MM.1S (cell line): Measurements from ENCODE around the gene CHD6.

Experiments used
- DNase-seq: peaks from one replicate; pipeline ENCODE4 v3.0.0-alpha.2; 2015
- H2AFZ ChIP-seq: fragments of 300-600 bp; sonication (generic); 2 replicates; pipeline ENCODE4 v1.6.0; 2016; ENCODE audit warnings: antibody characterized with exemption, low read length
- H3F3A ChIP-seq: fragments of 300-600 bp; sonication (generic); 2 replicates; pipeline ENCODE4 v1.6.1; 2016; ENCODE audit warnings: mild to moderate bottlenecking, antibody characterized with exemption, low read length, moderate library complexity, mixed read lengths; ENCODE audit not compliant: insufficient read depth
- H3K27ac ChIP-seq: fragments of 300-600 bp; sonication (generic); 2 replicates; pipeline ENCODE4 v1.5.1; 2016; ENCODE audit warnings: mild to moderate bottlenecking, low read length
- H3K27me3 ChIP-seq: fragments of 300-600 bp; sonication (generic); replicated peaks from 2 replicates; pipeline ENCODE4 v1.6.0; 2016; ENCODE audit warnings: low read length; ENCODE audit not compliant: insufficient read depth
- H3K36me3 ChIP-seq: fragments of 300-600 bp; sonication (generic); replicated peaks from 2 replicates; pipeline ENCODE4 v1.6.1; 2016; ENCODE audit warnings: mild to moderate bottlenecking, low read length, mixed read lengths; ENCODE audit not compliant: insufficient read depth
- H3K4me1 ChIP-seq: fragments of 300-600 bp; sonication (generic); 2 replicates; pipeline ENCODE4 v1.6.1; 2016; ENCODE audit warnings: low read length, mixed read lengths
- H3K4me2 ChIP-seq: fragments of 300-600 bp; sonication (generic); 2 replicates; pipeline ENCODE4 v1.6.0; 2016; ENCODE audit warnings: low read depth, low read length
- H3K4me3 ChIP-seq: fragments of 300-600 bp; sonication (generic); 2 replicates; pipeline ENCODE4 v1.5.1; 2016; ENCODE audit warnings: low read length, mixed read lengths
- H3K79me2 ChIP-seq: fragments of 300-600 bp; sonication (generic); 2 replicates; pipeline ENCODE4 v1.6.1; 2016; ENCODE audit warnings: mixed run types, low read length, mixed read lengths
- H3K9ac ChIP-seq: fragments of 300-600 bp; sonication (generic); 2 replicates; pipeline ENCODE4 v1.6.1; 2016; ENCODE audit warnings: low read length, mixed read lengths
- H3K9me2 ChIP-seq: fragments of 300-600 bp; sonication (generic); replicated peaks from 2 replicates; pipeline ENCODE4 v1.6.1; 2016; ENCODE audit warnings: mild to moderate bottlenecking, low read length, mixed read lengths; ENCODE audit not compliant: insufficient read depth
- H3K9me3 ChIP-seq: fragments of 300-600 bp; sonication (generic); replicated peaks from 2 replicates; pipeline ENCODE4 v1.6.1; 2016; ENCODE audit warnings: mild to moderate bottlenecking, low read length, mixed read lengths; ENCODE audit not compliant: insufficient read depth
- H4K20me1 ChIP-seq: fragments of 300-600 bp; sonication (generic); 2 replicates; pipeline ENCODE4 v1.6.1; 2016; ENCODE audit warnings: mild to moderate bottlenecking, low read length, moderate library complexity, mixed read lengths; ENCODE audit not compliant: insufficient read depth
- CTCF ChIP-seq: fragments of 300-600 bp; sonication (generic); IDR thresholded peaks from 2 replicates; pipeline ENCODE4 v1.5.1; 2016; ENCODE audit warnings: antibody characterized with exemption, low read length, mixed read lengths
- EZH2 ChIP-seq: fragments of 300-600 bp; sonication (generic); optimal IDR thresholded peaks from 2 replicates; pipeline ENCODE3; 2017; ENCODE audit warnings: low read depth, mild to moderate bottlenecking, antibody characterized with exemption, low read length, mixed read lengths
- EZH2phosphoT487 ChIP-seq: fragments of 300-600 bp; sonication (generic); IDR thresholded peaks from 2 replicates; pipeline ENCODE4 v1.6.1; 2018; ENCODE audit warnings: antibody characterized with exemption, low read length

The CHD6 gene

GRCh38 chr20:41475503-41475902 lies 142.7 kb downstream of the CHD6 start:
- no peaks in the 10 kb centered on the region for H3K9me2 ChIP-seq
- no peak overlapping the region for H3K4me2 ChIP-seq
- TF ChIP-seq EZH2phosphoT487, result no peak
- TF ChIP-seq CTCF, result no peak
- no peak for TF ChIP-seq EZH2
- no peaks in the 10 kb centered on the region for H4K20me1 ChIP-seq
- H3K36me3 ChIP-seq, result no peaks in the 10 kb centered on the region
- no peak overlapping the region for H3K27ac ChIP-seq
- H3K4me1 ChIP-seq, result no peaks in the 10 kb centered on the region
- H3F3A ChIP-seq, result no peaks in the 10 kb centered on the region
- no peak for DNase-seq
- H3K9me3 ChIP-seq, result no peaks in the 10 kb centered on the region
- no peaks in the 10 kb centered on the region for H3K27me3 ChIP-seq
- H3K9ac ChIP-seq, result no peak overlapping the region
- H2AFZ ChIP-seq, result no peak overlapping the region
- H3K4me3 ChIP-seq, result no peak overlapping the region
- no peaks in the 10 kb centered on the region for H3K79me2 ChIP-seq

- no peaks in the 10 kb centered on the region for H3K4me1 ChIP-seq
Measured at GRCh38 chr20:41470362-41471095, 147.6 kb downstream of the CHD6 start.

GRCh38 chr20:41469868-41470267 lies 148.3 kb downstream of the CHD6 start:
- Histone ChIP-seq H3K4me1 (no peaks in the 10 kb centered on the region), H3F3A (no peaks in the 10 kb centered on the region), H3K79me2 (no peaks in the 10 kb centered on the region), H3K9me3 (no peaks in the 10 kb centered on the region), H3K9me2 (no peaks in the 10 kb centered on the region), H3K9ac (no peak overlapping the region), H3K27ac (no peak overlapping the region), H4K20me1 (no peaks in the 10 kb centered on the region), H2AFZ (no peak overlapping the region), H3K36me3 (no peaks in the 10 kb centered on the region; the same call in 1 of the 2 replicates), H3K4me3 (no peak overlapping the region), H3K27me3 (no peaks in the 10 kb centered on the region), H3K4me2 (no peak overlapping the region)
- TF ChIP-seq CTCF (no peak), EZH2 (no peak), EZH2phosphoT487 (no peak)
- DNase-seq, result no peak

More at GRCh38 chr20:41470362-41471095, 147.6 kb downstream of the CHD6 start:
- no peaks in the 10 kb centered on the region; the same call in 1 of the 2 replicates for H3K36me3 ChIP-seq
- no peaks in the 10 kb centered on the region for H3K79me2 ChIP-seq
- no peaks in the 10 kb centered on the region for H3F3A ChIP-seq
- no peak overlapping the region for H3K9ac ChIP-seq
- no peak overlapping the region for H3K4me2 ChIP-seq
- H2AFZ ChIP-seq, result no peak overlapping the region
- H3K27me3 ChIP-seq, result no peaks in the 10 kb centered on the region
- no peak for DNase-seq
- H4K20me1 ChIP-seq, result no peaks in the 10 kb centered on the region
- H3K9me3 ChIP-seq, result no peaks in the 10 kb centered on the region
- no peaks in the 10 kb centered on the region for H3K9me2 ChIP-seq
- H3K27ac ChIP-seq, result no peak overlapping the region
- H3K4me3 ChIP-seq, result no peak overlapping the region
- TF ChIP-seq EZH2phosphoT487 (no peak), CTCF (no peak), EZH2 (no peak)
